ENCODE measurements around the gene TIAM1. TPM values are rescaled to one million over a fixed set of nuclear protein-coding genes. Genes with fewer than 3 reads are reported as not detected.

The TIAM1 gene
- total RNA-seq, 1 experiment from 2014 or later = 22.5 TPM

DNA sequence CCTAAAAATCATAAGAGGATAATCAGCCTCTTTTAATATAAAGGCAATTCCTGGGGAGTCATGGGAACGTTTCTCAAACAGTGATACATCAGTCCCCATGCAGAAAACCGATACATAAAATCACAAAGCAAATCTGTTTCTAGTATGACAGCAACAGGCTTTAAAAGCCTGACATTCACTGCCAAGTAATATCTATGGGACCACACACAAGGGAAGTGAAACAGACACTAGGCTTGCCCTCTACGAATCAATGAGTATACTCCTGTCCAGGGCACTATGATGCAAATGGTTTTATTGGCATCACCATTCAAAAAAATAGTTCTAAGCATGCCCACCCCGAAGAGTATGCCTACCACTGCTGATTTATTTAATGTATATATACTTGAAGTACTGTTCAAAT, 54.4 kb downstream of the TIAM1 start:
- H3K4me1 ChIP-seq (replicated peaks; ENCODE audit: insufficient read depth) = peaks cover 7% of the 10 kb centered on the region; the same call in 1 of the 2 replicates
- POLR2A ChIA-PET (ENCODE audit: unreplicated experiment) = no interaction called here
- CTCF ChIA-PET = no interaction called here
- no peak overlapping the region for H3K4me2 ChIP-seq
- TF ChIP-seq EZH2 (IDR thresholded peaks at IDR 0.05; ENCODE audit: low read depth) = no peak
- TF ChIP-seq, protein P1, sequence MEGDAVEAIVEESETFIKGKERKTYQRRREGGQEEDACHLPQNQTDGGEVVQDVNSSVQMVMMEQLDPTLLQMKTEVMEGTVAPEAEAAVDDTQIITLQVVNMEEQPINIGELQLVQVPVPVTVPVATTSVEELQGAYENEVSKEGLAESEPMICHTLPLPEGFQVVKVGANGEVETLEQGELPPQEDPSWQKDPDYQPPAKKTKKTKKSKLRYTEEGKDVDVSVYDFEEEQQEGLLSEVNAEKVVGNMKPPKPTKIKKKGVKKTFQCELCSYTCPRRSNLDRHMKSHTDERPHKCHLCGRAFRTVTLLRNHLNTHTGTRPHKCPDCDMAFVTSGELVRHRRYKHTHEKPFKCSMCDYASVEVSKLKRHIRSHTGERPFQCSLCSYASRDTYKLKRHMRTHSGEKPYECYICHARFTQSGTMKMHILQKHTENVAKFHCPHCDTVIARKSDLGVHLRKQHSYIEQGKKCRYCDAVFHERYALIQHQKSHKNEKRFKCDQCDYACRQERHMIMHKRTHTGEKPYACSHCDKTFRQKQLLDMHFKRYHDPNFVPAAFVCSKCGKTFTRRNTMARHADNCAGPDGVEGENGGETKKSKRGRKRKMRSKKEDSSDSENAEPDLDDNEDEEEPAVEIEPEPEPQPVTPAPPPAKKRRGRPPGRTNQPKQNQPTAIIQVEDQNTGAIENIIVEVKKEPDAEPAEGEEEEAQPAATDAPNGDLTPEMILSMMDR (conservative IDR thresholded peaks at IDR 0.05) = no peak
- no peak overlapping the region for H3K27ac ChIP-seq
- H3K9me3 ChIP-seq (ENCODE audit: insufficient read depth, low read depth) = no peaks in the 10 kb centered on the region
- H3K9me2 ChIP-seq (ENCODE audit: insufficient read depth) = no peaks in the 10 kb centered on the region
- 0 out of 2 replicates have a peak, but pooled peaks cover 4% of the 10 kb centered on the region for H3K79me2 ChIP-seq (ENCODE audit: low read depth)
- DNase-seq = no peak
- H3K36me3 ChIP-seq (ENCODE audit: low read depth) = no peaks in the 10 kb centered on the region
- H3F3A ChIP-seq (ENCODE audit: insufficient read depth, low read depth) = 0 out of 2 replicates have a peak, but pooled peaks cover 8% of the 10 kb centered on the region
- no peak overlapping the region for H3K4me3 ChIP-seq
- intact Hi-C loops (cut with micrococcal nuclease; ENCODE audit: unreplicated experiment) = no loop called here
- no peaks in the 10 kb centered on the region for H3K27me3 ChIP-seq (ENCODE audit: insufficient read depth, low read depth)
- H4K20me1 ChIP-seq (ENCODE audit: insufficient read depth) = no peaks in the 10 kb centered on the region
- H2AFZ ChIP-seq = no peak overlapping the region
- no TSS peak for BruUV-seq (replicated peaks)

DNA sequence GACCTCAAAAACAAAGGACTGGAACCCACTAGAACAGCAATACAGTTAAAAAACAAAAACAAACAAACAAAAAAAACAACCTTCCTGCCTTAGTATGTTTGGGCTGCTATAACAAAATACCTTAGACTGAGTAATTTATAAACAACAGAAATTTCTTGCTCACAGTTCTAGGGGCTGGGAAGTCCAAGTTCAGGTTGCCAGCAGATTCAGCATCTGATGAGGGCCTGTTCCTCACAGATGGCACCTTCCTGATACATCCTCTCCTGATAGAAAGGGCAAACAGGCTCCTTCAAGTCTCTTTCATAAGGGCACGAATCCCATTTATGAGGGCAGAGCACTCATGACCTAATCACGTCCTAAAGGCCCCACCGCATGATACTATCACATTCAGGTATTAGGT, 55.9 kb downstream of the TIAM1 start:
- no peak for TF ChIP-seq EZH2 (IDR thresholded peaks at IDR 0.05; ENCODE audit: low read depth)
- TF ChIP-seq, protein P1 (conservative IDR thresholded peaks at IDR 0.05) = no peak
- POLR2A ChIA-PET (ENCODE audit: unreplicated experiment) = no interaction called here
- Histone ChIP-seq H3K4me3 (no peak overlapping the region), H3K9me3 (ENCODE audit: insufficient read depth, low read depth) (no peaks in the 10 kb centered on the region), H3K4me2 (no peak overlapping the region), H3K27me3 (ENCODE audit: insufficient read depth, low read depth) (no peaks in the 10 kb centered on the region), H3F3A (ENCODE audit: insufficient read depth, low read depth) (0 out of 2 replicates have a peak, but pooled peaks cover 8% of the 10 kb centered on the region), H3K79me2 (ENCODE audit: low read depth) (peaks cover 3% of the 10 kb centered on the region; the same call in 1 of the 2 replicates), H4K20me1 (ENCODE audit: insufficient read depth) (no peaks in the 10 kb centered on the region), H3K36me3 (ENCODE audit: low read depth) (no peaks in the 10 kb centered on the region), H2AFZ (no peak overlapping the region), H3K27ac (no peak overlapping the region), H3K9me2 (ENCODE audit: insufficient read depth) (no peaks in the 10 kb centered on the region), H3K4me1 (replicated peaks; ENCODE audit: insufficient read depth) (no peaks in the 10 kb centered on the region)
- DNase-seq = no peak
- CTCF ChIA-PET = no interaction called here
- BruUV-seq (replicated peaks) = no TSS peak
- intact Hi-C loops (cut with micrococcal nuclease; ENCODE audit: unreplicated experiment) = no loop called here

DNA sequence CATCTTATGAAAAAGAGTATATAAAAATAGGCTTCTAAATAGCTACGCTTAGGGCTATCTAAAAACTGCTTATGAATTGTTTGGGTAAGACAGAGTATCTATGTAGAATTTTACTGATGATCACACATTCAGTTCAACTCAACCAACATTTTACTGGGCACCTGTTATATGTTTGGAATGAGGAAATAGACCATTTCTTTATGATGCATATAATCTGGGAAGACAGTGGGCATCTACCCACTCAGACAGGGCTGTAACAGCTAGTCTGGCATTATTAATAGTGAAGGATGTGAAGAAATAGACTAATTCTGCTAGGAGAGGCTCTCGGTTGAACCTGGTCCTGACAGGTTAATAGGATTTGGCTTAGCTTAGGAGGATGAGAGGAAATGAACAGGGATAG, 56.9 kb downstream of the TIAM1 start:
- H4K20me1 ChIP-seq (ENCODE audit: insufficient read depth) = no peaks in the 10 kb centered on the region
- peaks cover 3% of the 10 kb centered on the region; the same call in 1 of the 2 replicates for H3K79me2 ChIP-seq (ENCODE audit: low read depth)
- no peak overlapping the region for H3K4me2 ChIP-seq
- DNase-seq = no peak
- intact Hi-C loops (cut with micrococcal nuclease; ENCODE audit: unreplicated experiment) = no loop called here
- ChIA-PET POLR2A (ENCODE audit: unreplicated experiment) (no interaction called here), CTCF (no interaction called here)
- no peaks in the 10 kb centered on the region for H3K36me3 ChIP-seq (ENCODE audit: low read depth)
- H3K4me1 ChIP-seq (replicated peaks; ENCODE audit: insufficient read depth) = no peaks in the 10 kb centered on the region
- H3F3A ChIP-seq (ENCODE audit: insufficient read depth, low read depth) = 0 out of 2 replicates have a peak, but pooled peaks cover 8% of the 10 kb centered on the region
- no peaks in the 10 kb centered on the region for H3K9me3 ChIP-seq (ENCODE audit: insufficient read depth, low read depth)
- no peaks in the 10 kb centered on the region for H3K27me3 ChIP-seq (ENCODE audit: insufficient read depth, low read depth)
- no TSS peak for BruUV-seq (replicated peaks)
- H2AFZ ChIP-seq = no peak overlapping the region
- no peak overlapping the region for H3K4me3 ChIP-seq
- H3K27ac ChIP-seq = no peak overlapping the region
- TF ChIP-seq EZH2 (IDR thresholded peaks at IDR 0.05; ENCODE audit: low read depth) = no peak
- TF ChIP-seq, protein P1 (conservative IDR thresholded peaks at IDR 0.05) = no peak
- H3K9me2 ChIP-seq (ENCODE audit: insufficient read depth) = no peaks in the 10 kb centered on the region

Data from PC-9 (cell line).